Tibial nerve (tissue), 4 donors: Measurements from ENCODE around the gene NDUFA11. TPM values are rescaled to one million over a fixed set of nuclear protein-coding genes. Genes with fewer than 3 reads are reported as not detected.

ENCODE experiments used
- DNase-seq, 2 donors: peaks; one replicate each; pipeline ENCODE4 v3.0.0-alpha.2; 2019; ENCODE audit warnings: low spot score in 2 of 2
- H3K27ac ChIP-seq, 4 donors: fragments of 200-600 bp; sonication (generic) in 3 of 4; one replicate each; pipeline ENCODE4 v1.5.1; 2017 to 2019; ENCODE audit warnings: mild to moderate bottlenecking in 1 of 4
- H3K27me3 ChIP-seq, 2 donors: fragments of 200-600 bp; sonication (generic) in 1 of 2; one replicate each; pipeline versions ENCODE4 v1.5.1 to v1.6.0; 2017 to 2019
- H3K36me3 ChIP-seq, 3 donors: fragments of 200-600 bp; sonication (generic); one replicate each; pipeline ENCODE4 v1.5.1; 2018 to 2019
- H3K4me1 ChIP-seq, 4 donors: fragments of 200-600 bp; sonication (generic) in 3 of 4; one replicate each; pipeline ENCODE4 v1.5.1; 2017 to 2019
- H3K4me3 ChIP-seq, 4 donors: fragments of 200-600 bp; sonication (generic) in 3 of 4; one replicate each; pipeline ENCODE4 v1.5.1; 2017 to 2019; ENCODE audit warnings: mild to moderate bottlenecking in 1 of 4, moderate library complexity in 1 of 4
- H3K9me3 ChIP-seq, 4 donors: fragments of 200-600 bp; sonication (generic) in 3 of 4; one replicate each; pipeline ENCODE4 v1.5.1; 2017 to 2019
- CTCF ChIP-seq, 5 experiments: fragments of 200-600 bp in 3 of 5; fragments of 450-650 bp in 2 of 5; sonication (generic) in 3 of 5; IDR thresholded peaks; one replicate each; pipeline ENCODE4 v1.5.1; 2016 to 2019; ENCODE audit warnings: antibody characterized with exemption in 5 of 5, mild to moderate bottlenecking in 3 of 5, moderate library complexity in 2 of 5
- EP300 ChIP-seq, 2 donors: sonication (generic); formaldehyde crosslinking; IDR thresholded peaks; one replicate each; pipeline ENCODE4 v1.6.1; 2017; ENCODE audit warnings: antibody characterized with exemption in 2 of 2, mild to moderate bottlenecking in 1 of 2
- POLR2A ChIP-seq, 2 donors: fragments of 450-650 bp; IDR thresholded peaks; one replicate each; pipeline ENCODE4 v1.6.1; 2017; ENCODE audit warnings: antibody characterized with exemption in 2 of 2, mild to moderate bottlenecking in 2 of 2, moderate library complexity in 2 of 2
- WGBS, 2 donors: methylation state at CpG; one replicate each; pipeline ENCODE4 v1.1.5; 2018; 5-methylcytosine and 5-hydroxymethylcytosine counted together
- total RNA-seq, 4 donors: library from RNA; depleted of rRNA; stranded (reverse); fragments of >200 nt; gene quantifications; one replicate each; pipeline ENCODE4 v1.1.0, GENCODE V29; 2016

Gene NDUFA11
- total RNA-seq, 4 donors from 2014 or later = 184 to 350 (median 216) TPM

- Histone ChIP-seq H3K4me3 (no peak overlapping the region), H3K36me3 (no peaks in the 10 kb centered on the region), H3K27me3 (peaks cover 0 to 51% of the 10 kb centered on the region in 2 donors), H3K9me3 (no peaks in the 10 kb centered on the region), H3K4me1 (peaks cover 0 to 12% (median 0%) of the 10 kb centered on the region in 4 donors), H3K27ac (no peak overlapping the region)
- 69 to 71% methylated on average over 8 to 9 of the region's 9 CpGs for WGBS, 2 donors
- no peak for DNase-seq
- TF ChIP-seq EP300 (IDR thresholded peaks at IDR 0.05) (no peak), CTCF (IDR thresholded peaks at IDR 0.05) (no peak), POLR2A (IDR thresholded peaks at IDR 0.05) (no peak)
These were observed 21.1 kb downstream of the NDUFA11 start for GRCh38 chr19:5882421-5882968.

GRCh38 chr19:5881543-5882299 lies 21.9 kb downstream of the NDUFA11 start:
- Histone ChIP-seq H3K36me3 (no peaks in the 10 kb centered on the region), H3K4me3 (no peak overlapping the region), H3K27me3 (peaks cover 0 to 53% of the 10 kb centered on the region in 2 donors), H3K9me3 (no peaks in the 10 kb centered on the region), H3K4me1 (peaks cover 0 to 12% (median 0%) of the 10 kb centered on the region in 4 donors), H3K27ac (no peak overlapping the region)
- WGBS, 2 donors = 61 to 67% methylated on average over 16 to 19 of the region's 19 CpGs
- no peak for DNase-seq
- TF ChIP-seq EP300 (IDR thresholded peaks at IDR 0.05) = no peak
- no peak for TF ChIP-seq CTCF (IDR thresholded peaks at IDR 0.05)
- TF ChIP-seq POLR2A (IDR thresholded peaks at IDR 0.05) = no peak

- Histone ChIP-seq H3K4me3 (no peak overlapping the region), H3K36me3 (no peaks in the 10 kb centered on the region), H3K27ac (no peak overlapping the region), H3K4me1 (peaks cover 0 to 12% (median 0%) of the 10 kb centered on the region in 4 donors), H3K27me3 (peaks cover 0 to 51% of the 10 kb centered on the region in 2 donors), H3K9me3 (no peaks in the 10 kb centered on the region)
- 13 to 16% methylated on average over 10 to 13 of the region's 15 CpGs for WGBS, 2 donors
- no peak for DNase-seq
- TF ChIP-seq POLR2A (IDR thresholded peaks at IDR 0.05) (no peak), CTCF (IDR thresholded peaks at IDR 0.05) (no peak), EP300 (IDR thresholded peaks at IDR 0.05) (no peak)
These were observed 22.9 kb downstream of the NDUFA11 start for GRCh38 chr19:5880604-5881078.

DNA sequence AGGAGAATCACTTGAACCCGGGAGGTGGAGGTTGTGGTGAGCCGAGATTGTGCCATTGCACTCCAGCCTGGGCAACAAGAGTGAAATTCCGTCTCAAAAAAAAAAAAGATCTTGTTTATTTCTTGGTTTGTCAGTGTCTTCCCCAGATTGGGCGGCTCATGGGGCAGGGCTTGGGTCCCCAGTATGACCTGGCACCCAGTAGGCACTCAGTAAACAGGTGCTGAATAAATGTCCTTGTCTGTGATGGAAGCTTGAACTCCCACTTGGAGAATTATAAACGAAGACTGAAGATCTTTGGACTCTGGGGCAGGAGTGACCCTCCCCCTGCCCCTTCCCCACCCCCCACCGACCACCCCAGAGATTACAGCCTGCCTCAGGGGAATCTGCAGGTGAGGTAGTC lies 23.4 kb downstream of the NDUFA11 start:
- no peak for DNase-seq
- Histone ChIP-seq H3K9me3 (no peaks in the 10 kb centered on the region), H3K4me3 (no peak overlapping the region), H3K27ac (no peak overlapping the region), H3K36me3 (no peaks in the 10 kb centered on the region), H3K4me1 (peaks cover 0 to 12% (median 0%) of the 10 kb centered on the region in 4 donors), H3K27me3 (peaks cover 0 to 51% of the 10 kb centered on the region in 2 donors)
- WGBS, 2 donors = 32 to 37% methylated on average over 6 of the region's 6 CpGs
- TF ChIP-seq EP300 (IDR thresholded peaks at IDR 0.05) (no peak), POLR2A (IDR thresholded peaks at IDR 0.05) (no peak), CTCF (IDR thresholded peaks at IDR 0.05) (no peak)

DNA sequence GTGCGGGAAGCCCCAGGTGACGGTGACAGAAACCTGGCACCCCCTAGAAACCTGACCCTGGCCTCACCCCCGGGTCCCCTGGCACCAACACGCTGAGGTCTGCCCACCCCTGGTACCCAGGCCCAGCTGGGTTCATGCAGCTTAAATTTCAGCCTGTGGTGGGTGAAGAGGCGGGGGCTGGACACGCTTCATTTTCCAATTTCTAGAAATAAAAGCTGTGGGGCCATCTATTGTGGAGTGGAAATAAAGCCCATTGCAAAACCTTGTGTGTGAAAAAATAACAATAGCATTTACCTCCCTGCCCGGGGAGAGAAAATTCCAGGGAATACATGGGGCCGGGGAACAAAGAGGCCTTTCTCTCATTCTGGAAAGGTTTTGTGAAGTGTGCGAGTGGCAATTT lies 25.7 kb downstream of the NDUFA11 start:
- Histone ChIP-seq H3K4me3 (no peak overlapping the region), H3K27ac (no peak overlapping the region), H3K4me1 (peaks cover 0 to 12% (median 0%) of the 10 kb centered on the region in 4 donors), H3K36me3 (no peaks in the 10 kb centered on the region), H3K9me3 (no peaks in the 10 kb centered on the region), H3K27me3 (peaks cover 0 to 51% of the 10 kb centered on the region in 2 donors)
- no peak for DNase-seq
- no peak for TF ChIP-seq CTCF (IDR thresholded peaks at IDR 0.05)
- no peak for TF ChIP-seq POLR2A (IDR thresholded peaks at IDR 0.05)
- no peak for TF ChIP-seq EP300 (IDR thresholded peaks at IDR 0.05)
- WGBS, 2 donors = 51 to 53% methylated on average over 9 of the region's 9 CpGs
